Muscle of arm (tissue), 12 donors: ENCODE measurements around the gene HOTAIR. TPM values are rescaled to one million over a fixed set of nuclear protein-coding genes. Genes with fewer than 3 reads are reported as not detected.

Experiments
- DNase-seq: peaks from one replicate; pipeline ENCODE4 v3.0.0-alpha.2; 2013
- polyA plus RNA-seq, 12 donors: library from polyadenylated mRNA; unstranded; fragments of 120-200 nt; gene quantifications; one replicate each; pipeline ENCODE4 v1.2.1, GENCODE V29; 2013; ENCODE audit not compliant: insufficient read length in 12 of 12

HOTAIR gene
- polyA plus RNA-seq, 12 donors, result 0.11 TPM; not detected in 11

GRCh38 chr12:53976172-53976822 lies 1.5 kb upstream of the HOTAIR start:
- no peak for DNase-seq

- no peak for DNase-seq
These were observed 862 bp upstream of the HOTAIR start for GRCh38 chr12:53975479-53976152.

GRCh38 chr12:53975064-53975471 lies 314 bp upstream of the HOTAIR start:
- no peak for DNase-seq

- no peak for DNase-seq
These were observed 1.3 kb downstream of the HOTAIR start for GRCh38 chr12:53973236-53974042.

GRCh38 chr12:53972722-53973235 lies 2.0 kb downstream of the HOTAIR start, which contains the start of gene HOXC11:
TSS of gene HOXC11 (plus strand) at chr12:53973126. CDS start at chr12:53973242, 116 bp downstream.
- DNase-seq, result no peak

GRCh38 chr12:53972152-53972702 lies 2.5 kb downstream of the HOTAIR start:
- DNase-seq, result no peak

GRCh38 chr12:53971686-53972085 lies 3.1 kb downstream of the HOTAIR start:
- no peak for DNase-seq

- no peak for DNase-seq
These were observed 3.6 kb downstream of the HOTAIR start for GRCh38 chr12:53971129-53971528.

GRCh38 chr12:53970451-53970850 lies 4.3 kb downstream of the HOTAIR start:
- DNase-seq, result no peak

- no peak for DNase-seq
These were observed 5.0 kb downstream of the HOTAIR start for GRCh38 chr12:53969588-53970259.

GRCh38 chr12:53968214-53969127 lies 6.3 kb downstream of the HOTAIR start:
- no peak for DNase-seq

- DNase-seq, result no peak
These were observed 7.3 kb downstream of the HOTAIR start for GRCh38 chr12:53967421-53967925.

- no peak for DNase-seq
These were observed 8.2 kb downstream of the HOTAIR start for GRCh38 chr12:53966385-53967133.

GRCh38 chr12:53966085-53966384 lies 8.7 kb downstream of the HOTAIR start:
- DNase-seq, result no peak

- no peak for DNase-seq
These were observed 9.3 kb downstream of the HOTAIR start for GRCh38 chr12:53965281-53966084.

- DNase-seq, result no peak
These were observed 10.4 kb downstream of the HOTAIR start for GRCh38 chr12:53964315-53964713.

GRCh38 chr12:53963434-53964314 lies 11.1 kb downstream of the HOTAIR start:
- no peak for DNase-seq

GRCh38 chr12:53963005-53963404 lies 11.7 kb downstream of the HOTAIR start:
- no peak for DNase-seq
